CD4-positive, alpha-beta memory T cell (primary cell): Measurements from ENCODE around the gene TM7SF3. TPM values are rescaled to one million over a fixed set of nuclear protein-coding genes. Genes with fewer than 3 reads are reported as not detected.

Experiments used
- CTCF ChIA-PET: fragments of 350-600 bp; sonication (Branson Sonifier 250); formaldehyde crosslinking; loops from one replicate; lab custom pipeline; 2021; ENCODE audit warnings: inconsistent platforms; ENCODE audit not compliant: partially characterized antibody; lab: Charles Lee
- POLR2A ChIA-PET: fragments of 350-600 bp; sonication (Branson Sonifier 250); formaldehyde crosslinking; loops from one replicate; lab custom pipeline; 2021; ENCODE audit not compliant: partially characterized antibody; lab: Charles Lee
- DNase-seq, 5 donors: peaks; one replicate each; pipeline versions ENCODE4 v3.0.0 to v3.0.0-alpha.2; 2020 to 2022; ENCODE audit warnings: mixed read lengths in 1 of 5
- H3K27ac ChIP-seq: one replicate; pipeline ENCODE4 v1.7.0; 2013; ENCODE audit warnings: low read depth, low read length
- H3K27me3 ChIP-seq: 2 replicates; pipeline ENCODE4 v1.7.0; 2013; ENCODE audit warnings: mild to moderate bottlenecking, low read length, moderate library complexity; ENCODE audit not compliant: insufficient read depth
- H3K36me3 ChIP-seq: 2 replicates; pipeline ENCODE4 v1.7.0; 2013; ENCODE audit warnings: mild to moderate bottlenecking, low read length, moderate library complexity; ENCODE audit not compliant: insufficient read depth
- H3K4me1 ChIP-seq: 2 replicates; pipeline ENCODE4 v1.7.0; 2013; ENCODE audit warnings: mild to moderate bottlenecking, low read length, moderate library complexity; ENCODE audit not compliant: insufficient read depth
- H3K4me3 ChIP-seq, 2 donors: one replicate each; pipeline ENCODE4 v1.7.0; 2013; ENCODE audit warnings: low read length in 2 of 2, mild to moderate bottlenecking in 1 of 2
- H3K9me3 ChIP-seq, 2 donors: one replicate each; pipeline ENCODE4 v1.7.0; 2013; ENCODE audit warnings: low read length in 2 of 2, control low read depth in 1 of 2; ENCODE audit not compliant: control insufficient read depth in 1 of 2
- H3K27ac Mint-ChIP-seq, 7 donors: one replicate each; pipeline ENCODE4 v1.8.0; 2020 to 2021; ENCODE audit warnings: mixed read lengths in 7 of 7, mild to moderate bottlenecking in 6 of 7, inconsistent platforms in 3 of 7, moderate library complexity in 3 of 7
- H3K27me3 Mint-ChIP-seq, 2 donors: one replicate each; pipeline ENCODE4 v1.8.0; 2020 to 2021; ENCODE audit warnings: mixed read lengths in 2 of 2
- H3K36me3 Mint-ChIP-seq, 2 donors: one replicate each; pipeline ENCODE4 v1.8.0; 2020 to 2021; ENCODE audit warnings: mixed read lengths in 2 of 2, inconsistent platforms in 1 of 2, mild to moderate bottlenecking in 1 of 2
- H3K4me1 Mint-ChIP-seq, 4 donors: one replicate each; pipeline ENCODE4 v1.8.0; 2020 to 2021; ENCODE audit warnings: mixed read lengths in 4 of 4, mild to moderate bottlenecking in 1 of 4
- H3K4me3 Mint-ChIP-seq, 8 donors: one replicate each; pipeline ENCODE4 v1.8.0; 2020 to 2021; ENCODE audit warnings: mixed read lengths in 8 of 8, mild to moderate bottlenecking in 7 of 8, moderate library complexity in 6 of 8, inconsistent platforms in 3 of 8
- H3K9me3 Mint-ChIP-seq, 8 donors: one replicate each; pipeline ENCODE4 v1.8.0; 2020 to 2021; ENCODE audit warnings: mixed read lengths in 8 of 8, mild to moderate bottlenecking in 5 of 8, inconsistent platforms in 3 of 8, moderate library complexity in 1 of 8
- intact Hi-C: fragments of 100-400 bp; cut with micrococcal nuclease; formaldehyde crosslinking; loops from one replicate; pipeline ENCODE4 v1.15.1; 2023
- polyA plus RNA-seq, 2 donors: library from polyadenylated mRNA; unstranded; fragments of 300-500 nt; fragmentation: Illumina TruSeq; gene quantifications; one replicate each; pipeline ENCODE4 v1.2.3, GENCODE V29; 2021
- total RNA-seq, 2 experiments: library from RNA; stranded (reverse); gene quantifications; one replicate each; pipeline ENCODE4 v1.2.3, GENCODE V29; 2021

TM7SF3 gene
- total and polyA plus RNA-seq, 4 experiments from 2014 or later, result 27.7 to 61.6 (median 37.9) TPM

- peaks cover 32 to 54% (median 47%) of the 10 kb centered on the region in 4 donors for H3K4me1 Mint-ChIP-seq
- peaks cover 38% of the 10 kb centered on the region for H3K4me1 ChIP-seq
- no peak overlapping the region for H3K4me3 Mint-ChIP-seq
- ChIA-PET CTCF (interaction anchor here (0.6 to 1.7 kb wide), 4 partner anchors 11 to 294 kb away, joined by 3 to 4 read pairs (median 3); no protein-coding TSS in a partner anchor), POLR2A (interaction anchor here (1.1 kb wide), 1 partner anchor 178 kb away, joined by 3 read pairs; no protein-coding TSS in a partner anchor)
- intact Hi-C loops, result loop anchor here (5.0 kb wide), 1 partner anchor 38 kb away; no protein-coding TSS in a partner anchor
- no peak overlapping the region for H3K4me3 ChIP-seq
- no peaks in the 10 kb centered on the region for H3K27me3 ChIP-seq
- H3K27ac Mint-ChIP-seq, result peak overlapping the region in 2 of 7 donors; percentile 4 to 49
- no peaks in the 10 kb centered on the region for H3K9me3 ChIP-seq
- H3K9me3 Mint-ChIP-seq, result no peaks in the 10 kb centered on the region
- no peak for DNase-seq
- no peaks in the 10 kb centered on the region for H3K27me3 Mint-ChIP-seq
- H3K36me3 Mint-ChIP-seq, result peaks cover 4 to 7% of the 10 kb centered on the region in 2 donors
- H3K27ac ChIP-seq, result no peak overlapping the region
- H3K36me3 ChIP-seq, result no peaks in the 10 kb centered on the region
These were observed 4.3 kb downstream of the TM7SF3 start for GRCh38 chr12:27009881-27010301.

GRCh38 chr12:27008081-27008480 lies 6.1 kb downstream of the TM7SF3 start:
- intact Hi-C loops, result no loop called here
- no peak overlapping the region for H3K4me3 ChIP-seq

GRCh38 chr12:27006797-27007467 lies 7.3 kb downstream of the TM7SF3 start:
- H3K4me3 Mint-ChIP-seq, result no peak overlapping the region
- no peak for DNase-seq
- H3K9me3 Mint-ChIP-seq, result no peaks in the 10 kb centered on the region
- CTCF ChIA-PET, result no interaction called here
- H3K36me3 Mint-ChIP-seq, result peaks cover 5 to 7% of the 10 kb centered on the region in 2 donors
- no peaks in the 10 kb centered on the region for H3K27me3 Mint-ChIP-seq
- POLR2A ChIA-PET, result no interaction called here
- peaks cover 23 to 44% (median 34%) of the 10 kb centered on the region in 4 donors for H3K4me1 Mint-ChIP-seq
- Histone ChIP-seq H3K9me3 (no peaks in the 10 kb centered on the region), H3K4me3 (no peak overlapping the region), H3K4me1 (peaks cover 16% of the 10 kb centered on the region), H3K36me3 (no peaks in the 10 kb centered on the region), H3K27ac (no peak overlapping the region), H3K27me3 (no peaks in the 10 kb centered on the region)
- no peak overlapping the region for H3K27ac Mint-ChIP-seq
- intact Hi-C loops, result no loop called here

More at GRCh38 chr12:27008081-27008480, 6.1 kb downstream of the TM7SF3 start:
- no peak for DNase-seq
- Mint-ChIP-seq H3K4me3 (no peak overlapping the region), H3K27ac (peak overlapping the region in 1 of 7 donors; percentile 9), H3K27me3 (no peaks in the 10 kb centered on the region), H3K9me3 (no peaks in the 10 kb centered on the region), H3K4me1 (peaks cover 29 to 50% (median 40%) of the 10 kb centered on the region in 4 donors), H3K36me3 (peaks cover 4 to 5% of the 10 kb centered on the region in 2 donors)
- ChIA-PET POLR2A (no interaction called here), CTCF (interaction anchor here (1.0 kb wide), 1 partner anchor 122 kb away, joined by 3 read pairs; no protein-coding TSS in a partner anchor)
- no peaks in the 10 kb centered on the region for H3K36me3 ChIP-seq
- H3K27me3 ChIP-seq, result no peaks in the 10 kb centered on the region
- peaks cover 27% of the 10 kb centered on the region for H3K4me1 ChIP-seq
- no peak overlapping the region for H3K27ac ChIP-seq
- H3K9me3 ChIP-seq, result no peaks in the 10 kb centered on the region

- Histone ChIP-seq H3K27me3 (no peaks in the 10 kb centered on the region), H3K36me3 (no peaks in the 10 kb centered on the region), H3K4me1 (peaks cover 17% of the 10 kb centered on the region), H3K27ac (no peak overlapping the region), H3K4me3 (no peak overlapping the region), H3K9me3 (no peaks in the 10 kb centered on the region)
- DNase-seq, result no peak
- intact Hi-C loops, result no loop called here
- Mint-ChIP-seq H3K9me3 (no peaks in the 10 kb centered on the region), H3K4me1 (peaks cover 22 to 38% (median 32%) of the 10 kb centered on the region in 4 donors), H3K27me3 (no peaks in the 10 kb centered on the region), H3K4me3 (no peak overlapping the region), H3K36me3 (peaks cover 11 to 16% of the 10 kb centered on the region in 2 donors), H3K27ac (no peak overlapping the region)
- ChIA-PET CTCF (interaction anchor here (0.8 kb wide), 1 partner anchor 30 kb away, joined by 3 read pairs; no protein-coding TSS in a partner anchor), POLR2A (no interaction called here)
These were observed 8.7 kb downstream of the TM7SF3 start for GRCh38 chr12:27005495-27005894.

- DNase-seq, result no peak
- POLR2A ChIA-PET, result interaction anchor here (2.1 kb wide), 1 partner anchor 10 kb away, joined by 8 read pairs; the partner anchor contains the start of gene TM7SF3
- Mint-ChIP-seq H3K9me3 (no peaks in the 10 kb centered on the region), H3K4me3 (no peak overlapping the region), H3K36me3 (peaks cover 13 to 18% of the 10 kb centered on the region in 2 donors), H3K27me3 (no peaks in the 10 kb centered on the region), H3K27ac (peak overlapping the region in 1 of 7 donors; percentile 63), H3K4me1 (peaks cover 16 to 31% (median 26%) of the 10 kb centered on the region in 4 donors)
- Histone ChIP-seq H3K36me3 (no peaks in the 10 kb centered on the region), H3K9me3 (no peaks in the 10 kb centered on the region), H3K27me3 (no peaks in the 10 kb centered on the region), H3K4me1 (peaks cover 10% of the 10 kb centered on the region), H3K4me3 (no peak overlapping the region), H3K27ac (no peak overlapping the region)
- intact Hi-C loops, result no loop called here
- CTCF ChIA-PET, result interaction anchor here (1.1 to 2.1 kb wide), 4 partner anchors 10 to 119 kb away, joined by 3 to 10 read pairs (median 4); partner anchors contain the start of genes MED21 and TM7SF3
These were observed 10.5 kb downstream of the TM7SF3 start for GRCh38 chr12:27003421-27004381.

GRCh38 chr12:27002141-27002540 lies 12.0 kb downstream of the TM7SF3 start:
- intact Hi-C loops, result no loop called here
- CTCF ChIA-PET, result interaction anchor here (1.6 to 2.1 kb wide), 3 partner anchors 11 to 13 kb away, joined by 4 to 11 read pairs (median 10); partner anchors contain the start of gene TM7SF3
- Mint-ChIP-seq H3K36me3 (peaks cover 25 to 29% of the 10 kb centered on the region in 2 donors), H3K9me3 (no peaks in the 10 kb centered on the region), H3K27ac (peak overlapping the region in 1 of 7 donors; percentile 38), H3K27me3 (no peaks in the 10 kb centered on the region), H3K4me3 (no peak overlapping the region), H3K4me1 (peaks cover 10 to 34% (median 24%) of the 10 kb centered on the region in 4 donors)
- Histone ChIP-seq H3K27ac (no peak overlapping the region), H3K4me1 (peaks cover 10% of the 10 kb centered on the region), H3K4me3 (no peak overlapping the region), H3K36me3 (no peaks in the 10 kb centered on the region), H3K9me3 (no peaks in the 10 kb centered on the region), H3K27me3 (no peaks in the 10 kb centered on the region)
- POLR2A ChIA-PET, result interaction anchor here (1.2 kb wide), 1 partner anchor 11 kb away, joined by 4 read pairs; no protein-coding TSS in a partner anchor
- DNase-seq, result no peak
